ENCODE measurements around the gene TXNDC11. TPM values are rescaled to one million over a fixed set of nuclear protein-coding genes. Genes with fewer than 3 reads are reported as not detected.

Gene TXNDC11
- total RNA-seq, 1 experiment from 2014 or later, result 24.3 TPM

GRCh38 chr16:11692651-11693050 lies 50.0 kb downstream of the TXNDC11 start:
- H3K9me3 ChIP-seq, result no peaks in the 10 kb centered on the region
- peaks cover 44% of the 10 kb centered on the region for H3K36me3 Mint-ChIP-seq (ENCODE audit: insufficient read depth, unreplicated experiment)
- H3K27me3 Mint-ChIP-seq (ENCODE audit: insufficient read depth, unreplicated experiment), result no peaks in the 10 kb centered on the region
- BruUV-seq (replicated peaks), result no TSS peak
- intact Hi-C loops (cut with micrococcal nuclease; ENCODE audit: unreplicated experiment), result no loop called here
- DNase-seq, result no peak
- ChIA-PET POLR2A (no interaction called here), CTCF (no interaction called here)
- H3K9me3 Mint-ChIP-seq (ENCODE audit: unreplicated experiment), result no peaks in the 10 kb centered on the region
- no peaks in the 10 kb centered on the region for H3K4me1 ChIP-seq
- no peak for TF ChIP-seq CTCF (IDR thresholded peaks at IDR 0.05; ENCODE audit: insufficient read depth in 1 of 2, low read depth in 1 of 2, low read length in 1 of 2, severe bottlenecking in 1 of 2, unreplicated experiment in 1 of 2)
- no peak overlapping the region for H3K4me3 ChIP-seq (ENCODE audit: low read depth, low read length)
- H3K36me3 ChIP-seq (ENCODE audit: control insufficient read depth, insufficient read depth, low read length), result peaks cover 3% of the 10 kb centered on the region
- no peaks in the 10 kb centered on the region for H3K4me1 Mint-ChIP-seq (ENCODE audit: low read depth, unreplicated experiment)
- H3K27ac Mint-ChIP-seq (ENCODE audit: unreplicated experiment), result no peak overlapping the region
- H3K4me3 Mint-ChIP-seq (ENCODE audit: unreplicated experiment), result no peak overlapping the region
- H3K27me3 ChIP-seq (replicated peaks; ENCODE audit: control insufficient read depth, insufficient read depth, low read length), result no peaks in the 10 kb centered on the region

GRCh38 chr16:11692171-11692570 lies 50.5 kb downstream of the TXNDC11 start:
- ChIA-PET POLR2A (no interaction called here), CTCF (no interaction called here)
- no peaks in the 10 kb centered on the region for H3K27me3 Mint-ChIP-seq (ENCODE audit: insufficient read depth, unreplicated experiment)

GRCh38 chr16:11691771-11692170 lies 50.9 kb downstream of the TXNDC11 start:
- intact Hi-C loops (cut with micrococcal nuclease; ENCODE audit: unreplicated experiment), result no loop called here
- BruUV-seq (replicated peaks), result no TSS peak
- no peak overlapping the region for H3K27ac Mint-ChIP-seq (ENCODE audit: unreplicated experiment)
- ChIA-PET CTCF (no interaction called here), POLR2A (no interaction called here)
- no peak overlapping the region for H3K4me3 Mint-ChIP-seq (ENCODE audit: unreplicated experiment)
- no peaks in the 10 kb centered on the region for H3K9me3 Mint-ChIP-seq (ENCODE audit: unreplicated experiment)
- Histone ChIP-seq H3K9me3 (no peaks in the 10 kb centered on the region), H3K4me1 (no peaks in the 10 kb centered on the region), H3K36me3 (ENCODE audit: control insufficient read depth, insufficient read depth, low read length) (peaks cover 3% of the 10 kb centered on the region), H3K4me3 (ENCODE audit: low read depth, low read length) (no peak overlapping the region), H3K27me3 (replicated peaks; ENCODE audit: control insufficient read depth, insufficient read depth, low read length) (no peaks in the 10 kb centered on the region)
- H3K4me1 Mint-ChIP-seq (ENCODE audit: low read depth, unreplicated experiment), result no peaks in the 10 kb centered on the region
- peaks cover 44% of the 10 kb centered on the region for H3K36me3 Mint-ChIP-seq (ENCODE audit: insufficient read depth, unreplicated experiment)
- no peaks in the 10 kb centered on the region for H3K27me3 Mint-ChIP-seq (ENCODE audit: insufficient read depth, unreplicated experiment)
- TF ChIP-seq CTCF (IDR thresholded peaks at IDR 0.05; ENCODE audit: insufficient read depth in 1 of 2, low read depth in 1 of 2, low read length in 1 of 2, severe bottlenecking in 1 of 2, unreplicated experiment in 1 of 2), result no peak
- no peak for DNase-seq

More at GRCh38 chr16:11692171-11692570, 50.5 kb downstream of the TXNDC11 start:
- H3K9me3 ChIP-seq, result no peaks in the 10 kb centered on the region
- no peak for TF ChIP-seq CTCF (IDR thresholded peaks at IDR 0.05; ENCODE audit: insufficient read depth in 1 of 2, low read depth in 1 of 2, low read length in 1 of 2, severe bottlenecking in 1 of 2, unreplicated experiment in 1 of 2)
- H3K4me3 ChIP-seq (ENCODE audit: low read depth, low read length), result no peak overlapping the region
- intact Hi-C loops (cut with micrococcal nuclease; ENCODE audit: unreplicated experiment), result no loop called here
- no peak overlapping the region for H3K4me3 Mint-ChIP-seq (ENCODE audit: unreplicated experiment)
- H3K36me3 ChIP-seq (ENCODE audit: control insufficient read depth, insufficient read depth, low read length), result peaks cover 3% of the 10 kb centered on the region
- H3K4me1 Mint-ChIP-seq (ENCODE audit: low read depth, unreplicated experiment), result no peaks in the 10 kb centered on the region
- H3K4me1 ChIP-seq, result no peaks in the 10 kb centered on the region
- no peaks in the 10 kb centered on the region for H3K27me3 ChIP-seq (replicated peaks; ENCODE audit: control insufficient read depth, insufficient read depth, low read length)
- no peak for DNase-seq
- H3K27ac Mint-ChIP-seq (ENCODE audit: unreplicated experiment), result no peak overlapping the region
- H3K36me3 Mint-ChIP-seq (ENCODE audit: insufficient read depth, unreplicated experiment), result peaks cover 48% of the 10 kb centered on the region
- BruUV-seq (replicated peaks), result no TSS peak
- no peaks in the 10 kb centered on the region for H3K9me3 Mint-ChIP-seq (ENCODE audit: unreplicated experiment)
